ENCODE measurements around the gene PLA2G4B.

GRCh38 chr15:41816788-41817187 lies 21.9 kb upstream of the PLA2G4B start:
- TF ChIP-seq CEBPB (IDR thresholded peaks at IDR 0.05) (no peak), TEAD4 (IDR thresholded peaks at IDR 0.05) (no peak), EP300 (IDR thresholded peaks at IDR 0.05; ENCODE audit: borderline replicate concordance) (no peak)
